Activated T-helper 1 cell treated with anti-CD3 and anti-CD28 coated beads, Interleukin-12 subunit alpha, Interleukin-12 subunit beta, Interleukin-2, Interleukin-4 antibody, amounts not matched to agents 30 ng/mL and 10 ng/mL and 1 ng/mL, durations not matched to agents 14 hours and 24 hours and 36 hours (primary cell): Measurements from ENCODE around the gene KAT8. TPM values are rescaled to one million over a fixed set of nuclear protein-coding genes. Genes with fewer than 3 reads are reported as not detected.

ENCODE experiments used
- DNase-seq: peaks from one replicate; pipeline ENCODE4 v3.0.0; 2021; ENCODE audit warnings: low spot score
- H3K27ac Mint-ChIP-seq: one replicate; pipeline ENCODE4 v1.8.0; 2021; ENCODE audit warnings: mild to moderate bottlenecking, mixed read lengths
- H3K27me3 Mint-ChIP-seq: one replicate; pipeline ENCODE4 v1.8.0; 2022; ENCODE audit warnings: mild to moderate bottlenecking, moderate library complexity, mixed read lengths; ENCODE audit not compliant: insufficient read depth
- H3K36me3 Mint-ChIP-seq: one replicate; pipeline ENCODE4 v1.8.0; 2021; ENCODE audit warnings: low read depth, mixed read lengths
- H3K4me1 Mint-ChIP-seq: one replicate; pipeline ENCODE4 v1.8.0; 2021; ENCODE audit warnings: low read depth, mixed read lengths
- H3K4me3 Mint-ChIP-seq: one replicate; pipeline ENCODE4 v1.8.0; 2021; ENCODE audit warnings: mild to moderate bottlenecking, moderate library complexity, mixed read lengths
- H3K9me3 Mint-ChIP-seq: one replicate; pipeline ENCODE4 v1.8.0; 2021; ENCODE audit warnings: mixed read lengths
- intact Hi-C: fragments of 100-400 bp; cut with micrococcal nuclease; formaldehyde crosslinking; loops from one replicate; pipeline ENCODE4 v1.15.1; 2024
- total RNA-seq: library from RNA; stranded (reverse); gene quantifications from 2 replicates; pipeline ENCODE4 v1.2.3, GENCODE V29; 2022

The KAT8 gene
- total RNA-seq, 1 donor from 2014 or later = 58.2 TPM

DNA sequence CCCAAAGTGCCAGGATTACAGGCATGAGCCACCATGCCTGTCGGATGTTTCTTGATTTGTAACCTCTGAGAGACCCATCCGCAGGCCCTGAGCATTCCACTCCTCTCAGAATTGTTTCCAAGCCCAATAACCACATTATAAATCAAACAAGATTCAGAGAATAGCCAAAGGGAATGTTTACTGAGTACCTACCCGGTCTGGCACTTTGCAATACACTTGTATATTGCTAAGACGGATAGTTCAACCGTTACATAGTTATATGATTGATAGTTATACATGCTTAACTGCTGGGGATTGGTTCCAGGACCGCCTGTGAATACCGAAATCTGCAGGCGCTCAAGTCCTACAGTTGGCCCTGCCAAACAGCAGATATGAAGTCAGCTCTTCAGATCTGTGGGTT lies 3.0 kb upstream of the KAT8 start:
- peaks cover 25% of the 10 kb centered on the region for H3K36me3 Mint-ChIP-seq
- H3K27me3 Mint-ChIP-seq = no peaks in the 10 kb centered on the region
- no peak for DNase-seq
- no peaks in the 10 kb centered on the region for H3K9me3 Mint-ChIP-seq
- peaks cover 26% of the 10 kb centered on the region for H3K4me1 Mint-ChIP-seq
- H3K27ac Mint-ChIP-seq = no peak overlapping the region
- no peak overlapping the region for H3K4me3 Mint-ChIP-seq
- intact Hi-C loops = no loop called here

GRCh38 chr16:31118223-31119155 lies 1.0 kb downstream of the KAT8 start:
- intact Hi-C loops = loop anchor here (5.0 kb wide), 2 partner anchors 121 to 324 kb away; partner anchors contain the start of gene ZNF843
- peak overlapping the region; percentile 92 for H3K27ac Mint-ChIP-seq
- peaks cover 18% of the 10 kb centered on the region for H3K4me1 Mint-ChIP-seq
- H3K27me3 Mint-ChIP-seq = no peaks in the 10 kb centered on the region
- DNase-seq = no peak
- H3K9me3 Mint-ChIP-seq = no peaks in the 10 kb centered on the region
- peaks cover 23% of the 10 kb centered on the region for H3K36me3 Mint-ChIP-seq
- peak overlapping the region; percentile 84 for H3K4me3 Mint-ChIP-seq

GRCh38 chr16:31120129-31120528 lies 2.7 kb downstream of the KAT8 start:
- intact Hi-C loops = no loop called here
- H3K36me3 Mint-ChIP-seq = peaks cover 22% of the 10 kb centered on the region
- H3K9me3 Mint-ChIP-seq = no peaks in the 10 kb centered on the region
- H3K27ac Mint-ChIP-seq = no peak overlapping the region
- H3K27me3 Mint-ChIP-seq = no peaks in the 10 kb centered on the region
- H3K4me1 Mint-ChIP-seq = peaks cover 13% of the 10 kb centered on the region
- H3K4me3 Mint-ChIP-seq = no peak overlapping the region
- no peak for DNase-seq

DNA sequence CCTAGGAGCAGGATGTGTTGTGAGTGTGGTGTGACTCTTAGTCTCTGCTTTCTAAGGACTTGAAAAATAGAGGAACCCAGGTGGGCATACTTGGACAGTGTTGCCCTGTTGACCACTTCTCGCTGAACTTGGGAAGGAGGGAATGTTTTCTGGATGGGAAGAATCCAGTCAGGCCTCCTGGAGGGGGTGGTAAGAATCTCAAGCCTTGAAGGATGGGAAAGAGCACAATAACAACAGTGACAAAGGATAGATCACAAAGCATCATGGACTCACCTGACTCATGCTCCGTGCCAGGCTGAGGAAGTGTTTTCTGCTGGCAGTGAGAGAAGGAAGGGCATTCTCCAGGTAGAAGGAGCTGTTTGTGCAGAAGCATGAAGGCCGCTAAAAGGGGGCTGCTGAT lies 8.4 kb downstream of the KAT8 start:
- H3K27ac Mint-ChIP-seq = peak overlapping the region; percentile 43
- no peaks in the 10 kb centered on the region for H3K9me3 Mint-ChIP-seq
- H3K27me3 Mint-ChIP-seq = no peaks in the 10 kb centered on the region
- H3K36me3 Mint-ChIP-seq = peaks cover 30% of the 10 kb centered on the region
- H3K4me3 Mint-ChIP-seq = no peak overlapping the region
- no peak for DNase-seq
- intact Hi-C loops = no loop called here
- peaks cover 5% of the 10 kb centered on the region for H3K4me1 Mint-ChIP-seq

DNA sequence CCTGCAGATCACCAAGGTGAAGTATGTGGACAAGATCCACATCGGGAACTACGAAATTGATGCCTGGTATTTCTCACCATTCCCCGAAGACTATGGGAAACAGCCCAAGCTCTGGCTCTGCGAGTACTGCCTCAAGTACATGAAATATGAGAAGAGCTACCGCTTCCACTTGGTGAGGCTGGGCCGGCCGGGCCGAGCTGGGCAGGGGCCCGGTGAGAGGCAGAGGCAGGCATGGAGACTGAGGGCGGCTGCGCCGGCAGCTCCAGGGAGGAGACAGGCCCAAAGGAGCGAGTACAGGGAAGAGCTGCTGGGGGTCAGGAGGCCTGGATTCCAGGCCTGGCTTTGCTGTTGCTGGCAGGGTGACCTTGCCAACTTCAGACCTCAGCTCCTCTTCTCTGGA lies 9.7 kb downstream of the KAT8 start:
- no peak overlapping the region for H3K4me3 Mint-ChIP-seq
- H3K27ac Mint-ChIP-seq = no peak overlapping the region
- no peak for DNase-seq
- H3K27me3 Mint-ChIP-seq = no peaks in the 10 kb centered on the region
- intact Hi-C loops = no loop called here
- H3K4me1 Mint-ChIP-seq = peaks cover 5% of the 10 kb centered on the region
- no peaks in the 10 kb centered on the region for H3K9me3 Mint-ChIP-seq
- peaks cover 23% of the 10 kb centered on the region for H3K36me3 Mint-ChIP-seq

GRCh38 chr16:31128711-31129567 lies 11.5 kb downstream of the KAT8 start:
- H3K4me3 Mint-ChIP-seq = no peak overlapping the region
- H3K27me3 Mint-ChIP-seq = no peaks in the 10 kb centered on the region
- H3K9me3 Mint-ChIP-seq = no peaks in the 10 kb centered on the region
- no peak for DNase-seq
- H3K4me1 Mint-ChIP-seq = peaks cover 5% of the 10 kb centered on the region
- H3K36me3 Mint-ChIP-seq = peaks cover 30% of the 10 kb centered on the region
- peak overlapping the region; percentile 76 for H3K27ac Mint-ChIP-seq
- intact Hi-C loops = no loop called here

DNA sequence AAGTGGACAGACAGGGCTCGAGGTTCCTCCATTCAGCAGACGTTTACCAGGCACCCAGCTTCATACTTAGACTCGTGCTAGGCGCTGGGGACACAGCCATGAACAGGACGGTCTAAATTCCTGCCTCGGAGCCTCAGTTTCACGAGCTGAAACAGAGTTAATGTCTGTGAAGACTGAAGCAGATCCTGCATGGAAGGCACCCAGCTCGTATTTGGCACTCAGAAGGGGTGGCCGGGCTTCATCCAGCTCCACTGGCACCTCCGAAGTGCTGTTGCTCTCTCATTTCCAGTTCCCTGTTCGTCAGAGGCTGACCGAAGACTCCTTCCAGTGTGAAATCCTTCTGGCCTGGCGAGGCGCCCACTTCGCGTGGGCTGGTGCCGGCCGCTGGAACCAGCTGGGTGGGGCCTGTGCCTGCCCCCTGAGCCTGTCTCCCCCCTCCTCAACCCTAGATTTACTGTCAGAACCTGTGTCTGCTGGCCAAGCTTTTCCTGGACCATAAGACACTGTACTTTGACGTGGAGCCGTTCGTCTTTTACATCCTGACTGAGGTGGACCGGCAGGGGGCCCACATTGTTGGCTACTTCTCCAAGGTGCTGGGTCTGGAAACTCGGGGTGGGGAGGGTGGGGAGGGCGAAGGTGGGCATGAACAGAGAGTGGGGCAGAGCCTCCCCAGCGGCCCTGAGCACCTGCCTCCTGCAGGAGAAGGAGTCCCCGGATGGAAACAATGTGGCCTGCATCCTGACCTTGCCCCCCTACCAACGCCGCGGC lies 12.3 kb downstream of the KAT8 start:
- Mint-ChIP-seq H3K4me1 (peaks cover 5% of the 10 kb centered on the region), H3K36me3 (peaks cover 30% of the 10 kb centered on the region), H3K27ac (no peak overlapping the region), H3K27me3 (no peaks in the 10 kb centered on the region), H3K9me3 (no peaks in the 10 kb centered on the region), H3K4me3 (no peak overlapping the region)
- intact Hi-C loops = no loop called here
- DNase-seq = no peak

DNA sequence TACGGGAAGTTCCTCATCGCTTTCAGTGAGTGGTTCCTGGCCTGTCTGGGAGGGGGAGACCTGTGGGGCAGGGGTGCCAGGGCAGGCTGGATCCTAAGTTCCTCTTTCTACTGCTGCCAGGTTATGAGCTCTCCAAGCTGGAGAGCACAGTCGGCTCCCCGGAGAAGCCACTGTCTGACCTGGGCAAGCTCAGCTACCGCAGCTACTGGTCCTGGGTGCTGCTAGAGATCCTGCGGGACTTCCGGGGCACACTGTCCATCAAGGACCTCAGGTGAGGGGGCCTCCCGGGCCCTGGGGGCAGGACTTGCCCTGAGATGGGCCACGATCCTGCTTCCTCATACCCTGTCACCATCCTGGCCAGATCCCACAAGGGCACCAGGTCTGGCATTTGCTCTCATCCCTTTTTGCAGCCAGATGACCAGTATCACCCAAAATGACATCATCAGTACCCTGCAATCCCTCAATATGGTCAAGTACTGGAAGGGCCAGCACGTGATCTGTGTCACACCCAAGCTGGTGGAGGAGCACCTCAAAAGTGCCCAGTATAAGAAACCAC lies 12.9 kb downstream of the KAT8 start:
- peaks cover 30% of the 10 kb centered on the region for H3K36me3 Mint-ChIP-seq
- H3K9me3 Mint-ChIP-seq = no peaks in the 10 kb centered on the region
- H3K27ac Mint-ChIP-seq = no peak overlapping the region
- no peak for DNase-seq
- peaks cover 5% of the 10 kb centered on the region for H3K4me1 Mint-ChIP-seq
- intact Hi-C loops = no loop called here
- H3K4me3 Mint-ChIP-seq = no peak overlapping the region
- H3K27me3 Mint-ChIP-seq = no peaks in the 10 kb centered on the region

GRCh38 chr16:31130899-31131298 lies 13.4 kb downstream of the KAT8 start:
- Mint-ChIP-seq H3K27me3 (no peaks in the 10 kb centered on the region), H3K9me3 (no peaks in the 10 kb centered on the region), H3K4me3 (no peak overlapping the region), H3K36me3 (peaks cover 27% of the 10 kb centered on the region), H3K4me1 (peaks cover 5% of the 10 kb centered on the region), H3K27ac (no peak overlapping the region)
- intact Hi-C loops = no loop called here
- no peak for DNase-seq

DNA sequence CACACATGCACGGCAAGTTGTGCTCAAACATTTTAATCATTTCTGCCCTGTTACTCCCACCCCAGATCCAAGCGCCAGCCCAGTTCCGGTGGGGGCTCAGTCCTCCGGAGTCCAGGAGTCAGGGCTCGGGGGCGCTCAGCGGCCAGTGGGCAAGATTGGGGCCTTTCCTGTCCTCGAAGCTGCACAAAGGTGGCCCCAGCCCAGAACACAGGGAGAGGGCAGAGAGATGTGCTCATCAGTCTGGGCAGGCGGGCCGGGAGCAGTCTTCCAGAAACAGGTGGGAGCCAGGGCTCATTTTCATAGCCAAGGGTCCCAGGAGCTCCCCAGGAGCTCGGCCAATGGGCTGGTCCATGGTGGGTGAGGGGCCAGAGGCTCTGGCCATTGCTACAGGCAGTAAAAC lies 14.0 kb downstream of the KAT8 start:
- DNase-seq = no peak
- intact Hi-C loops = no loop called here
- no peak overlapping the region for H3K27ac Mint-ChIP-seq
- peaks cover 22% of the 10 kb centered on the region for H3K36me3 Mint-ChIP-seq
- no peaks in the 10 kb centered on the region for H3K9me3 Mint-ChIP-seq
- no peak overlapping the region for H3K4me3 Mint-ChIP-seq
- H3K4me1 Mint-ChIP-seq = peaks cover 5% of the 10 kb centered on the region
- H3K27me3 Mint-ChIP-seq = no peaks in the 10 kb centered on the region

- no peaks in the 10 kb centered on the region for H3K9me3 Mint-ChIP-seq
- intact Hi-C loops = no loop called here
- H3K36me3 Mint-ChIP-seq = peaks cover 21% of the 10 kb centered on the region
- H3K27ac Mint-ChIP-seq = no peak overlapping the region
- peaks cover 5% of the 10 kb centered on the region for H3K4me1 Mint-ChIP-seq
- H3K27me3 Mint-ChIP-seq = no peaks in the 10 kb centered on the region
- no peak overlapping the region for H3K4me3 Mint-ChIP-seq
- no peak for DNase-seq
Observed at GRCh38 chr16:31131841-31132271, 14.4 kb downstream of the KAT8 start.

DNA sequence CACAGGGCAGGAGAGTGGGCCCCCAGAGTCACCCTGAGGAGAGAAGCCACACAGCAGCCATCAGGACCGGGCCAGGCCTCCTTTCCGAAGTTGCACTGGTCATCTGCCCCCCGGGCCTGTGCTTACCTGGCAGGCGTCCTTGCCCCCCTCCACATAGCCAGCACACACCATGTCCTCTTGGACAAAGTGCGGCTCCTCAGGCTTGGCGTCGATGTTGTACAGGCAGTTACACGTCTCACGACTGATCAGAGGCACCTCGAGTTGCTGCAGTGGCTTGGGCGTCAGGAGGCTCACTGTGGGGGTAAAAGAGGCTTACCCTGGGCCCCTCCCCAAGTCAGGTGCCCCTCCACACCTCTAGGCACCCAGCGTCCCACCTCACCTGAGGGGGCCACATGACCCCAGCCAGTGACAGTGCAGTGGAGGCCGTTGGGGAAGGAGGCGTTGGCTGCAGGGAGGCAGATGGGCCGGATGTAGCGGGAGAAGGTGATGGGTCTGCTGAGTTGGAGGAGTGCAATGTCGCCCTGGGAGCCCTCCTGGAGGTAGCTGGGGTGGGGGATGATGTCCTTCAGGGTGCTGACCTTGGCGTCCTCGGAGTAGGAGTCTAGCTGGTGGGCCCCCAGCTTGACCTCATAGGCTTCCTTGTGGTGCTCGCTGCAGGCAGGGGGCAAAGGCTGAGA lies 15.0 kb downstream of the KAT8 start:
- H3K27ac Mint-ChIP-seq = no peak overlapping the region

More for the DNA sequence above, 15.0 kb downstream of the KAT8 start:
- intact Hi-C loops = no loop called here
- DNase-seq = no peak
- H3K27me3 Mint-ChIP-seq = no peaks in the 10 kb centered on the region
- H3K4me1 Mint-ChIP-seq = peaks cover 5% of the 10 kb centered on the region
- H3K36me3 Mint-ChIP-seq = peaks cover 21% of the 10 kb centered on the region
- no peak overlapping the region for H3K4me3 Mint-ChIP-seq
- no peaks in the 10 kb centered on the region for H3K9me3 Mint-ChIP-seq
